Right atrium auricular region (tissue), 2 donors: ENCODE results near the gene SPRED2. TPM values are rescaled to one million over a fixed set of nuclear protein-coding genes. Genes with fewer than 3 reads are reported as not detected.

Experiments used
- DNase-seq: peaks from one replicate; pipeline ENCODE4 v3.0.0-alpha.2; 2019; ENCODE audit warnings: low spot score
- H3K27ac ChIP-seq, 2 donors: fragments of 200-600 bp; sonication (generic); 1 replicate in 1 of 2; 2 replicates in 1 of 2; pipeline ENCODE4 v1.5.1; 2016 to 2019
- H3K27me3 ChIP-seq, 2 donors: fragments of 200-600 bp; sonication (generic); one replicate each; pipeline versions ENCODE4 v1.5.1 to v1.6.0; 2017 to 2019
- H3K36me3 ChIP-seq: fragments of 200-600 bp; sonication (generic); one replicate; pipeline ENCODE4 v1.5.1; 2016
- H3K4me1 ChIP-seq, 2 donors: fragments of 200-600 bp; sonication (generic); one replicate each; pipeline versions ENCODE4 v1.5.1 to v1.6.0; 2017 to 2019
- H3K4me3 ChIP-seq, 2 donors: fragments of 200-600 bp; sonication (generic); 1 replicate in 1 of 2; 2 replicates in 1 of 2; pipeline ENCODE4 v1.5.1; 2017 to 2019; ENCODE audit warnings: mild to moderate bottlenecking in 1 of 2, moderate library complexity in 1 of 2
- H3K9me3 ChIP-seq, 2 donors: fragments of 200-600 bp; sonication (generic); one replicate each; pipeline ENCODE4 v1.5.1; 2019
- total RNA-seq, 2 donors: library from RNA; depleted of rRNA; stranded (reverse); fragments of >200 nt; gene quantifications; one replicate each; pipeline ENCODE4 v1.1.0, GENCODE V29; 2016
- TF ChIP-seq, protein P1 (sequence below), 2 donors: fragments of 200-600 bp; sonication (generic); IDR thresholded peaks; one replicate each; pipeline ENCODE4 v1.5.1; 2019; ENCODE audit warnings: antibody characterized with exemption in 2 of 2

SPRED2 gene, protein sequence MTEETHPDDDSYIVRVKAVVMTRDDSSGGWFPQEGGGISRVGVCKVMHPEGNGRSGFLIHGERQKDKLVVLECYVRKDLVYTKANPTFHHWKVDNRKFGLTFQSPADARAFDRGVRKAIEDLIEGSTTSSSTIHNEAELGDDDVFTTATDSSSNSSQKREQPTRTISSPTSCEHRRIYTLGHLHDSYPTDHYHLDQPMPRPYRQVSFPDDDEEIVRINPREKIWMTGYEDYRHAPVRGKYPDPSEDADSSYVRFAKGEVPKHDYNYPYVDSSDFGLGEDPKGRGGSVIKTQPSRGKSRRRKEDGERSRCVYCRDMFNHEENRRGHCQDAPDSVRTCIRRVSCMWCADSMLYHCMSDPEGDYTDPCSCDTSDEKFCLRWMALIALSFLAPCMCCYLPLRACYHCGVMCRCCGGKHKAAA
- 10 to 100 TPM; 14.7 to 17.3 TPM for total RNA-seq

DNA sequence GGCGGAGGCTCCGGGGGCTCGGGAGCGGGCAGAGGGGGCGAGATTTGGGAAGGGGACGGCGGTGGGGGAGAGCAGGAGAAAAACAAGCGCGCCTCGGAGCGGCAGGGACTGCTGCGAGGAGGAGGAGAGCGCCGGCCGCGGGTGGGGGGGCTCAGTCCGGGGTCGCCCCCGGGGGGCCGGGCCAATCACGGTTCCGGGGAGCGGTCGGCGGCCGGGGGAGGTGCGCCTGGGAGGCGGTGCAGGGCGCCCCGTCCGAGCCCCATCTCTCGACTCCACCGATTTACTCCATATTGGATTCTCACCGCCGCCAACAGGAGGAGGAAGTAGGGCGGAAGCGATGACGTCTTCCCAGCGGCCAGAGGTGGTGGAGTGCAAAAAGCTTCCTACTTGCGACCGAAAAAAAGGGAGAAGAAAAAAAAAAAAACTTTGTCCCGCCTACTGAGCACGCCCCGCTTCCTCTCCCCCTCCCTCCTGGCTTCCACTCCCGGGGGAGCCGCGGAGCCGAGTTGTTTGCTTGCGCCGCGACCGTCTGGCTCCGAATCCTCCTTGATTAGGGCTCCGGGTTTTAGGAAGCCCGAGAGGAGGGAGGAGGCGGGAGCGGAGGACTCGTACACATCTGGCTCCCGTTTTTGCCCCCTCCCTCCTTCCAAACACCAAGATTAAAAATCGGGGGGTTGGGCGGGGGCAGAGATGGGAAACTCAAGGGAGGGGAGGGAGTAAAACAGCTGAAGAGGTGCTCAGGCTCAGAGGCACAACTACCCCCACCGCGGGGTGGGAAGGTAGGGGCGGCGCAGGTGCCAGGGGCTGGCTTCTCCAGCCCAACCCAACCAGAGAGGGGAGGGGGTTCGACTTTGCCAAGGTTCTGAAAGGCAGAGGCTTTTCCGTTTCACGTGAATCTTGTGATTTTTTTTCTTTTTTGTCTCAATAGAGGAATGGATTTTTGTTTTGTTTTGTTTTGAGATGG, at the start of gene SPRED2:
TSS of gene SPRED2 (minus strand) at position 373 of the 964 bp plus-strand sequence. CDS start 612 bp downstream, outside the sequence.
- peaks cover 0 to 36% of the 10 kb centered on the region in 2 donors for H3K4me1 ChIP-seq
- no peaks in the 10 kb centered on the region for H3K27me3 ChIP-seq
- H3K36me3 ChIP-seq: no peaks in the 10 kb centered on the region
- H3K27ac ChIP-seq: peak within 1 kb of the TSS; percentile 93 to 97
- peak; percentile 98 for DNase-seq
- peak within 1 kb of the TSS; percentile 76 to 97 for H3K4me3 ChIP-seq
- H3K9me3 ChIP-seq: no peaks in the 10 kb centered on the region
- TF ChIP-seq, protein P1, sequence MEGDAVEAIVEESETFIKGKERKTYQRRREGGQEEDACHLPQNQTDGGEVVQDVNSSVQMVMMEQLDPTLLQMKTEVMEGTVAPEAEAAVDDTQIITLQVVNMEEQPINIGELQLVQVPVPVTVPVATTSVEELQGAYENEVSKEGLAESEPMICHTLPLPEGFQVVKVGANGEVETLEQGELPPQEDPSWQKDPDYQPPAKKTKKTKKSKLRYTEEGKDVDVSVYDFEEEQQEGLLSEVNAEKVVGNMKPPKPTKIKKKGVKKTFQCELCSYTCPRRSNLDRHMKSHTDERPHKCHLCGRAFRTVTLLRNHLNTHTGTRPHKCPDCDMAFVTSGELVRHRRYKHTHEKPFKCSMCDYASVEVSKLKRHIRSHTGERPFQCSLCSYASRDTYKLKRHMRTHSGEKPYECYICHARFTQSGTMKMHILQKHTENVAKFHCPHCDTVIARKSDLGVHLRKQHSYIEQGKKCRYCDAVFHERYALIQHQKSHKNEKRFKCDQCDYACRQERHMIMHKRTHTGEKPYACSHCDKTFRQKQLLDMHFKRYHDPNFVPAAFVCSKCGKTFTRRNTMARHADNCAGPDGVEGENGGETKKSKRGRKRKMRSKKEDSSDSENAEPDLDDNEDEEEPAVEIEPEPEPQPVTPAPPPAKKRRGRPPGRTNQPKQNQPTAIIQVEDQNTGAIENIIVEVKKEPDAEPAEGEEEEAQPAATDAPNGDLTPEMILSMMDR (IDR thresholded peaks at IDR 0.05): no peak

- Histone ChIP-seq H3K27ac (no peak overlapping the region), H3K4me3 (no peak overlapping the region), H3K27me3 (no peaks in the 10 kb centered on the region), H3K4me1 (no peaks in the 10 kb centered on the region), H3K9me3 (no peaks in the 10 kb centered on the region), H3K36me3 (no peaks in the 10 kb centered on the region)
- TF ChIP-seq, protein P1 (IDR thresholded peaks at IDR 0.05): no peak
- no peak for DNase-seq
Measured at GRCh38 chr2:65481961-65482360, 49.6 kb upstream of the SPRED2 start.

- no peak overlapping the region for H3K27ac ChIP-seq
- TF ChIP-seq, protein P1 (IDR thresholded peaks at IDR 0.05): no peak
- H3K9me3 ChIP-seq: no peaks in the 10 kb centered on the region
- DNase-seq: no peak
- H3K36me3 ChIP-seq: no peaks in the 10 kb centered on the region
- no peaks in the 10 kb centered on the region for H3K27me3 ChIP-seq
- H3K4me3 ChIP-seq: no peak overlapping the region
- H3K4me1 ChIP-seq: no peaks in the 10 kb centered on the region
Measured at GRCh38 chr2:65479524-65479923, 47.1 kb upstream of the SPRED2 start.

- Histone ChIP-seq H3K27me3 (no peaks in the 10 kb centered on the region), H3K4me1 (no peaks in the 10 kb centered on the region), H3K4me3 (no peak overlapping the region), H3K9me3 (no peaks in the 10 kb centered on the region), H3K36me3 (no peaks in the 10 kb centered on the region), H3K27ac (no peak overlapping the region)
- TF ChIP-seq, protein P1 (IDR thresholded peaks at IDR 0.05): no peak
- no peak for DNase-seq
Measured at GRCh38 chr2:65478498-65479135, 46.2 kb upstream of the SPRED2 start.

- Histone ChIP-seq H3K36me3 (no peaks in the 10 kb centered on the region), H3K4me1 (no peaks in the 10 kb centered on the region), H3K9me3 (no peaks in the 10 kb centered on the region), H3K4me3 (no peak overlapping the region), H3K27me3 (no peaks in the 10 kb centered on the region), H3K27ac (no peak overlapping the region)
- no peak for DNase-seq
- TF ChIP-seq, protein P1 (IDR thresholded peaks at IDR 0.05): no peak
Measured at GRCh38 chr2:65477590-65477989, 45.2 kb upstream of the SPRED2 start.
